Keratinocyte (primary cell): Measurements from ENCODE around the gene MMRN2. TPM values are rescaled to one million over a fixed set of nuclear protein-coding genes. Genes with fewer than 3 reads are reported as not detected.

Experiments used
- DNase-seq: peaks from one replicate; pipeline ENCODE4 v3.0.0-alpha.2; 2011; ENCODE audit warnings: low read depth, missing footprints, low spot score
- FAIRE-seq: peaks from 2 replicates; lab custom pipeline; 2011; peaks lifted over from hg19 to GRCh38; lab: Jason Lieb, UNC
- H2AFZ ChIP-seq: 2 replicates; pipeline ENCODE4 v1.6.0; 2012; ENCODE audit warnings: low read length, control low read depth, inconsistent platforms; ENCODE audit not compliant: control insufficient read depth
- H3K27ac ChIP-seq: 2 replicates; pipeline ENCODE4 v1.5.1; 2011; ENCODE audit warnings: low read length; ENCODE audit not compliant: control insufficient read depth, insufficient read depth
- H3K27me3 ChIP-seq: 3 replicates; pipeline ENCODE4 v1.6.0; 2011; ENCODE audit warnings: low read length; ENCODE audit not compliant: control insufficient read depth, insufficient read depth; ENCODE audit errors: extremely low read depth
- H3K36me3 ChIP-seq, 2 experiments: 2 replicates in 1 of 2; 3 replicates in 1 of 2; pipeline ENCODE4 v1.5.1; 2011; ENCODE audit warnings: low read length in 2 of 2, mild to moderate bottlenecking in 1 of 2; ENCODE audit not compliant: control insufficient read depth in 2 of 2, insufficient read depth in 2 of 2; ENCODE audit errors: extremely low read depth in 1 of 2
- H3K4me1 ChIP-seq: 3 replicates; pipeline ENCODE4 v1.5.1; 2011; ENCODE audit warnings: low read length; ENCODE audit not compliant: control insufficient read depth, insufficient read depth; ENCODE audit errors: extremely low read depth
- H3K4me2 ChIP-seq: 3 replicates; pipeline ENCODE4 v1.6.0; 2011; ENCODE audit warnings: low read depth, low read length; ENCODE audit not compliant: control insufficient read depth, insufficient read depth; ENCODE audit errors: extremely low read depth
- H3K4me3 ChIP-seq, 3 experiments: fragments of 200-600 bp in 1 of 3; sonication (generic) in 1 of 3; 2 replicates in 2 of 3; 3 replicates in 1 of 3; pipeline ENCODE4 v1.5.1; 2011 to 2016; ENCODE audit warnings: low read length in 3 of 3, mild to moderate bottlenecking in 3 of 3, control low read depth in 2 of 3, inconsistent platforms in 1 of 3, low read depth in 1 of 3, mixed read lengths in 1 of 3, mixed run types in 1 of 3, moderate library complexity in 1 of 3; ENCODE audit not compliant: control insufficient read depth in 2 of 3, insufficient read depth in 2 of 3; ENCODE audit errors: extremely low read depth in 1 of 3
- H3K79me2 ChIP-seq: 2 replicates; pipeline ENCODE4 v1.6.0; 2012; ENCODE audit warnings: low read length; ENCODE audit not compliant: control insufficient read depth, insufficient read depth
- H3K9ac ChIP-seq: 3 replicates; pipeline ENCODE4 v1.6.0; 2011; ENCODE audit warnings: low read length; ENCODE audit not compliant: control insufficient read depth, insufficient read depth; ENCODE audit errors: extremely low read depth
- H3K9me1 ChIP-seq: 3 replicates; pipeline ENCODE4 v1.6.0; 2011; ENCODE audit warnings: low read length; ENCODE audit not compliant: control insufficient read depth, insufficient read depth; ENCODE audit errors: extremely low read depth
- H3K9me3 ChIP-seq: 2 replicates; pipeline ENCODE4 v1.5.1; 2012; ENCODE audit warnings: low read depth, low read length; ENCODE audit not compliant: control insufficient read depth
- H4K20me1 ChIP-seq: 3 replicates; pipeline ENCODE4 v1.6.0; 2011; ENCODE audit warnings: low read length; ENCODE audit not compliant: control insufficient read depth, insufficient read depth; ENCODE audit errors: extremely low read depth
- CTCF ChIP-seq, 3 experiments: IDR thresholded peaks in 1 of 3; conservative IDR thresholded peaks in 1 of 3; optimal IDR thresholded peaks in 1 of 3; 2 replicates in 2 of 3; 3 replicates in 1 of 3; pipeline versions ENCODE3 to v1.5.1; 2011; ENCODE audit warnings: low read length in 3 of 3, mild to moderate bottlenecking in 3 of 3, moderate library complexity in 2 of 3, control low read depth in 1 of 3, inconsistent platforms in 1 of 3; ENCODE audit not compliant: insufficient read depth in 2 of 3; ENCODE audit errors: extremely low read depth in 1 of 3
- EZH2 ChIP-seq: IDR thresholded peaks from one replicate; pipeline ENCODE4 v1.6.1; 2012; ENCODE audit warnings: inconsistent platforms, mild to moderate bottlenecking, low read length, moderate library complexity
- dilution Hi-C: fragments of 300-500 bp; cut with MboI; formaldehyde crosslinking; loops from one replicate; pipeline ENCODE4 v1.7.0; 2020; ENCODE audit warnings: low sequenced_read_pairs; ENCODE audit not compliant: extremely low pct_ligation_motif_present
- polyA plus RNA-seq, 5 experiments: library from polyadenylated mRNA; depleted of rRNA in 3 of 5; stranded (reverse) in 3 of 5; stranded (forward) in 1 of 5; unstranded in 1 of 5; fragments of >200 nt; gene quantifications; 1 replicate in 1 of 5; 2 replicates in 3 of 5; 3 replicates in 1 of 5; pipeline versions ENCODE4 v1.2.1 to v1.2.3, GENCODE V29; 2011 to 2012; ENCODE audit warnings: missing spikeins in 2 of 5, low read depth in 1 of 5, low replicate concordance in 1 of 5

MMRN2 gene
- polyA plus RNA-seq, 1 donor (not counting 4 experiments of a cell fraction or from before 2014, with no cell fraction given), result 13.8 TPM

- Histone ChIP-seq H3K79me2 (no peaks in the 10 kb centered on the region), H4K20me1 (no peaks in the 10 kb centered on the region), H3K4me2 (no peak overlapping the region), H3K36me3 (peaks cover 5 to 7% of the 10 kb centered on the region in 2 experiments), H3K4me1 (no peaks in the 10 kb centered on the region), H3K9me3 (no peaks in the 10 kb centered on the region), H3K9me1 (no peaks in the 10 kb centered on the region), H3K4me3 (no peak overlapping the region), H3K9ac (no peak overlapping the region), H3K27me3 (no peaks in the 10 kb centered on the region), H2AFZ (no peak overlapping the region), H3K27ac (no peak overlapping the region)
- FAIRE-seq, result no peak
- no peak for DNase-seq
- TF ChIP-seq CTCF (optimal IDR thresholded peaks at IDR 0.05 in 1 of 3, IDR thresholded peaks at IDR 0.05 in 1 of 3, conservative IDR thresholded peaks at IDR 0.05 in 1 of 3; ENCODE audit: extremely low read depth in 1 of 3, insufficient read depth in 2 of 3, low read length in 3 of 3) (no peak), EZH2 (no peak)
- dilution Hi-C loops, result no loop called here
Measured at GRCh38 chr10:86932674-86933073, 24.7 kb downstream of the MMRN2 start.

- no peak for DNase-seq
Measured at GRCh38 chr10:86931872-86932271, 25.5 kb downstream of the MMRN2 start.

More at GRCh38 chr10:86931872-86932271, 25.5 kb downstream of the MMRN2 start:
- Histone ChIP-seq H3K9me3 (no peaks in the 10 kb centered on the region), H4K20me1 (no peaks in the 10 kb centered on the region), H3K9me1 (no peaks in the 10 kb centered on the region), H3K4me1 (no peaks in the 10 kb centered on the region), H3K4me3 (no peak overlapping the region), H3K36me3 (peaks cover 4% of the 10 kb centered on the region in 2 experiments), H3K79me2 (no peaks in the 10 kb centered on the region), H3K4me2 (no peak overlapping the region), H3K27ac (no peak overlapping the region), H3K9ac (no peak overlapping the region), H3K27me3 (no peaks in the 10 kb centered on the region), H2AFZ (no peak overlapping the region)
- FAIRE-seq, result no peak
- dilution Hi-C loops, result no loop called here
- no peak for TF ChIP-seq CTCF (optimal IDR thresholded peaks at IDR 0.05 in 1 of 3, IDR thresholded peaks at IDR 0.05 in 1 of 3, conservative IDR thresholded peaks at IDR 0.05 in 1 of 3; ENCODE audit: extremely low read depth in 1 of 3, insufficient read depth in 2 of 3, low read length in 3 of 3)
- no peak for TF ChIP-seq EZH2
